ENCODE measurements around the gene SOAT2.
"Not testable (repeated sequence)": the region's sequence is repeated elsewhere in the genome, so short reads cannot be mapped to it uniquely, and the experiment has no call there.

Gene SOAT2

GRCh38 chr12:53101931-53102781 is 1.1 kb upstream of the SOAT2 start:
- DNase-seq (ENCODE audit: low spot score): no peak

- no peak for DNase-seq (ENCODE audit: low spot score)
Measured at GRCh38 chr12:53103860-53104305, 597 bp downstream of the SOAT2 start.

- no peak for DNase-seq (ENCODE audit: low spot score)
Measured at GRCh38 chr12:53105256-53105655, 2.0 kb downstream of the SOAT2 start.

GRCh38 chr12:53105712-53106439 is 2.6 kb downstream of the SOAT2 start:
- no peak for DNase-seq (ENCODE audit: low spot score)

GRCh38 chr12:53107122-53107521 is 3.8 kb downstream of the SOAT2 start:
- DNase-seq (ENCODE audit: low spot score): no peak

GRCh38 chr12:53112431-53112830 is 9.1 kb downstream of the SOAT2 start:
- not testable (repeated sequence) for DNase-seq (ENCODE audit: low spot score)

GRCh38 chr12:53113136-53113705 is 9.9 kb downstream of the SOAT2 start:
- no peak for DNase-seq (ENCODE audit: low spot score)

- no peak for DNase-seq (ENCODE audit: low spot score)
Measured at GRCh38 chr12:53113951-53114350, 10.7 kb downstream of the SOAT2 start.

GRCh38 chr12:53115112-53115890 is 12.0 kb downstream of the SOAT2 start:
- DNase-seq (ENCODE audit: low spot score): no peak

GRCh38 chr12:53115891-53116648 is 12.8 kb downstream of the SOAT2 start:
- no peak for DNase-seq (ENCODE audit: low spot score)

- no peak for DNase-seq (ENCODE audit: low spot score)
Measured at GRCh38 chr12:53118751-53119300, 15.5 kb downstream of the SOAT2 start.

- no peak for DNase-seq (ENCODE audit: low spot score)
Measured at GRCh38 chr12:53120685-53121525, 17.6 kb downstream of the SOAT2 start.

GRCh38 chr12:53122961-53123468 is 19.7 kb downstream of the SOAT2 start:
- DNase-seq (ENCODE audit: low spot score): no peak

- DNase-seq (ENCODE audit: low spot score): no peak
Measured at GRCh38 chr12:53123578-53124351, 20.5 kb downstream of the SOAT2 start.

- no peak for DNase-seq (ENCODE audit: low spot score)
Measured at GRCh38 chr12:53124352-53124723, 21.1 kb downstream of the SOAT2 start.

GRCh38 chr12:53127169-53127568 is 23.9 kb downstream of the SOAT2 start:
- no peak for DNase-seq (ENCODE audit: low spot score)

- DNase-seq (ENCODE audit: low spot score): no peak
Measured at GRCh38 chr12:53128780-53129569, 25.7 kb downstream of the SOAT2 start.

GRCh38 chr12:53131844-53132243 is 28.6 kb downstream of the SOAT2 start:
- DNase-seq (ENCODE audit: low spot score): no peak

Data from CD4-positive, alpha-beta T cell treated with Interleukin-15 for 4 hours (primary cell).